CD4-positive, alpha-beta T cell (primary cell): ENCODE data around the gene GPBP1. TPM values are rescaled to one million over a fixed set of nuclear protein-coding genes. Genes with fewer than 3 reads are reported as not detected.

Experiments
- ATAC-seq: fragments of 200-7000 bp; cut with Tn5 transposase; one replicate; pipeline ENCODE4 v1.10.0; 2022; ENCODE audit warnings: mild to moderate bottlenecking; ENCODE audit not compliant: poor library complexity
- CTCF ChIA-PET: fragments of 350-600 bp; sonication (Branson Sonifier 250); formaldehyde crosslinking; loops from one replicate; lab custom pipeline; 2021; ENCODE audit warnings: antibody characterized with exemption, inconsistent platforms; lab: Charles Lee
- POLR2A ChIA-PET: fragments of 350-600 bp; sonication (Branson Sonifier 250); formaldehyde crosslinking; loops from one replicate; lab custom pipeline; 2021; ENCODE audit warnings: antibody characterized with exemption, inconsistent platforms; lab: Charles Lee
- DNase-seq, 14 experiments: peaks; one replicate each; pipeline ENCODE4 v3.0.0-alpha.2; 2013 to 2020; ENCODE audit warnings: mixed read lengths in 2 of 14
- H3K27ac ChIP-seq, 2 donors: one replicate each; pipeline versions ENCODE4 v1.5.1 to v1.7.0; 2013; ENCODE audit warnings: low read length in 2 of 2, low read depth in 1 of 2, mild to moderate bottlenecking in 1 of 2
- H3K27me3 ChIP-seq, 2 experiments: 1 replicate in 1 of 2; 2 replicates in 1 of 2; pipeline versions ENCODE4 v1.6.1 to v1.7.0; 2013; ENCODE audit warnings: low read length in 2 of 2, control low read depth in 1 of 2, mild to moderate bottlenecking in 1 of 2, moderate library complexity in 1 of 2; ENCODE audit not compliant: insufficient read depth in 2 of 2, control insufficient read depth in 1 of 2
- H3K36me3 ChIP-seq: one replicate; pipeline ENCODE4 v1.6.1; 2013; ENCODE audit warnings: low read length, control low read depth; ENCODE audit not compliant: insufficient read depth
- H3K4me1 ChIP-seq: one replicate; pipeline ENCODE4 v1.6.1; 2013; ENCODE audit warnings: low read length, control low read depth; ENCODE audit not compliant: insufficient read depth
- H3K4me3 ChIP-seq: one replicate; pipeline ENCODE4 v1.5.1; 2013; ENCODE audit warnings: mild to moderate bottlenecking, low read length, moderate library complexity
- H3K9me3 ChIP-seq, 2 experiments: 1 replicate in 1 of 2; 2 replicates in 1 of 2; pipeline versions ENCODE4 v1.6.1 to v1.7.0; 2013; ENCODE audit warnings: low read length in 2 of 2, mild to moderate bottlenecking in 2 of 2, control low read depth in 1 of 2, moderate library complexity in 1 of 2; ENCODE audit not compliant: control insufficient read depth in 1 of 2, insufficient read depth in 1 of 2
- H3K27ac Mint-ChIP-seq: one replicate; pipeline ENCODE4 v1.8.0; 2020; ENCODE audit warnings: mixed read lengths
- H3K27me3 Mint-ChIP-seq: one replicate; pipeline ENCODE4 v1.8.0; 2021; ENCODE audit warnings: mixed read lengths
- H3K36me3 Mint-ChIP-seq: one replicate; pipeline ENCODE4 v1.8.0; 2021; ENCODE audit warnings: low read depth, mixed read lengths
- H3K4me1 Mint-ChIP-seq: one replicate; pipeline ENCODE4 v1.8.0; 2021; ENCODE audit warnings: low read depth, mixed read lengths
- H3K4me3 Mint-ChIP-seq: one replicate; pipeline ENCODE4 v1.8.0; 2020; ENCODE audit warnings: mild to moderate bottlenecking, mixed read lengths
- H3K9me3 Mint-ChIP-seq: one replicate; pipeline ENCODE4 v1.8.0; 2020; ENCODE audit warnings: mixed read lengths
- CTCF ChIP-seq: fragments of 200-600 bp; IDR thresholded peaks from one replicate; pipeline ENCODE4 v1.8.0; 2022; ENCODE audit warnings: antibody characterized with exemption, mild to moderate bottlenecking
- intact Hi-C, 2 experiments: fragments of 100-400 bp; cut with DNase I in 1 of 2; cut with micrococcal nuclease in 1 of 2; formaldehyde crosslinking; loops; one replicate each; pipeline versions ENCODE4 v1.15.1 to v1.9.0; 2023 to 2025; cut with DNase I, micrococcal nuclease
- total RNA-seq, 174 experiments: library from RNA in 2 of 174; stranded (reverse) in 2 of 174; gene quantifications; one replicate each; pipeline ENCODE4 v1.2.3 and lab custom pipeline; 2021 to 2026

The GPBP1 gene
- total RNA-seq, 2 experiments from 2014 or later = 136 to 137 TPM

- no peak overlapping the region for H3K4me3 Mint-ChIP-seq
- peaks cover 80% of the 10 kb centered on the region for H3K36me3 ChIP-seq
- H3K9me3 Mint-ChIP-seq = no peaks in the 10 kb centered on the region
- H3K4me1 Mint-ChIP-seq = peaks cover 23% of the 10 kb centered on the region
- no peak for TF ChIP-seq CTCF
- intact Hi-C loops = no loop called here
- H3K27ac ChIP-seq = no peak overlapping the region
- ChIA-PET CTCF (no interaction called here), POLR2A (no interaction called here)
- peak overlapping the region; percentile 57 for H3K27ac Mint-ChIP-seq
- DNase-seq = no peak
- no peaks in the 10 kb centered on the region for H3K4me1 ChIP-seq
- peaks cover 95% of the 10 kb centered on the region for H3K36me3 Mint-ChIP-seq
- no peaks in the 10 kb centered on the region for H3K27me3 Mint-ChIP-seq
- H3K9me3 ChIP-seq = no peaks in the 10 kb centered on the region
- H3K27me3 ChIP-seq = no peaks in the 10 kb centered on the region
- H3K4me3 ChIP-seq = no peak overlapping the region
- ATAC-seq = no peak
Measured at GRCh38 chr5:57258943-57259342, 85.1 kb downstream of the GPBP1 start.

- no peak overlapping the region for H3K27ac Mint-ChIP-seq
- Histone ChIP-seq H3K4me3 (no peak overlapping the region), H3K4me1 (no peaks in the 10 kb centered on the region), H3K9me3 (no peaks in the 10 kb centered on the region), H3K27me3 (no peaks in the 10 kb centered on the region), H3K27ac (no peak overlapping the region), H3K36me3 (peaks cover 78% of the 10 kb centered on the region)
- peaks cover 23% of the 10 kb centered on the region for H3K4me1 Mint-ChIP-seq
- ChIA-PET CTCF (no interaction called here), POLR2A (no interaction called here)
- DNase-seq (no peak), ATAC-seq (no peak)
- no peak for TF ChIP-seq CTCF
- intact Hi-C loops = no loop called here
- H3K9me3 Mint-ChIP-seq = no peaks in the 10 kb centered on the region
- no peaks in the 10 kb centered on the region for H3K27me3 Mint-ChIP-seq
- peaks cover 95% of the 10 kb centered on the region for H3K36me3 Mint-ChIP-seq
- H3K4me3 Mint-ChIP-seq = no peak overlapping the region
Measured at GRCh38 chr5:57259704-57260103, 85.8 kb downstream of the GPBP1 start.

DNA sequence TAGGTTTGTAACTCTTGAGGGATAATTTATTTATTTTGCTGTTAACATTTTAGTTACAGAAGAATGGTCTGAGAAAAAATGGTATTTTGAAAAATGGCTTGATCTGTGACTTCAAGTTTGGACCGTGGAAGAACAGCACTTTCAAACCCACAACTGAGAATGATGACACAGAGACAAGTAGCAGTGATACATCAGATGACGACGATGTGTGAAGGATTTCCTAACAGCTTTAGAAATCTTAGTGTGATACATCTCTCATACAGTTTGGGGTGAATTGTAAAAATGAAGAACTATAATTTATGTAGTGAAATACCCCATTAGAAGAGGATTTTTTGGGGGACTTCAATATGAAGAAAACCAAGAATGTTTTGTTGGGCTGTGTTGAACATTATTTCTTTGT is 88.7 kb downstream of the GPBP1 start:
- Mint-ChIP-seq H3K36me3 (peaks cover 73% of the 10 kb centered on the region), H3K4me3 (no peak overlapping the region), H3K4me1 (peaks cover 18% of the 10 kb centered on the region), H3K9me3 (no peaks in the 10 kb centered on the region), H3K27ac (no peak overlapping the region), H3K27me3 (no peaks in the 10 kb centered on the region)
- POLR2A ChIA-PET = no interaction called here
- CTCF ChIA-PET = no interaction called here
- H3K4me1 ChIP-seq = no peaks in the 10 kb centered on the region
- peaks cover 60% of the 10 kb centered on the region for H3K36me3 ChIP-seq
- intact Hi-C loops = no loop called here
- no peak for TF ChIP-seq CTCF
- H3K27ac ChIP-seq = no peak overlapping the region
- H3K4me3 ChIP-seq = no peak overlapping the region
- DNase-seq (no peak), ATAC-seq (no peak)
- H3K9me3 ChIP-seq = no peaks in the 10 kb centered on the region
- H3K27me3 ChIP-seq = no peaks in the 10 kb centered on the region
